Calu3 (cell line): ENCODE data around the gene FXYD6. TPM values are rescaled to one million over a fixed set of nuclear protein-coding genes. Genes with fewer than 3 reads are reported as not detected.
A peak's percentile ranks its signal among the peaks of the same experiment; 100 is the strongest.

Source experiments
- BruUV-seq: library from RNA; stranded (reverse); fragments of 400-500 nt; replicated peaks from 2 replicates; lab custom pipeline; 2021; lab: Mats Ljungman, UMichigan
- CTCF ChIA-PET: fragments of 300-600 bp; sonication (Branson Sonifier 250); formaldehyde crosslinking; loops from one replicate; lab custom pipeline; 2022; ENCODE audit warnings: antibody characterized with exemption; lab: Charles Lee
- DNase-seq: peaks from one replicate; pipeline ENCODE4 v3.0.0; 2022
- H3K27ac Mint-ChIP-seq: one replicate; pipeline ENCODE4 v1.8.0; 2022; ENCODE audit warnings: mixed read lengths; ENCODE audit not compliant: unreplicated experiment
- H3K27me3 Mint-ChIP-seq: one replicate; pipeline ENCODE4 v1.8.0; 2022; ENCODE audit warnings: mixed read lengths; ENCODE audit not compliant: unreplicated experiment
- H3K36me3 Mint-ChIP-seq: one replicate; pipeline ENCODE4 v1.8.0; 2022; ENCODE audit warnings: mild to moderate bottlenecking, moderate library complexity, mixed read lengths; ENCODE audit not compliant: insufficient read depth, unreplicated experiment
- H3K4me1 Mint-ChIP-seq: one replicate; pipeline ENCODE4 v1.8.0; 2022; ENCODE audit warnings: mild to moderate bottlenecking, low read depth, mixed read lengths; ENCODE audit not compliant: unreplicated experiment
- H3K4me3 Mint-ChIP-seq: one replicate; pipeline ENCODE4 v1.8.0; 2022; ENCODE audit warnings: mild to moderate bottlenecking, low read depth, moderate library complexity, mixed read lengths; ENCODE audit not compliant: unreplicated experiment
- H3K9me3 Mint-ChIP-seq: one replicate; pipeline ENCODE4 v1.8.0; 2022; ENCODE audit warnings: low read depth, mixed read lengths; ENCODE audit not compliant: unreplicated experiment
- intact Hi-C: fragments of 100-400 bp; cut with micrococcal nuclease; formaldehyde crosslinking; loops from one replicate; pipeline ENCODE4 v1.10.0; 2022; ENCODE audit not compliant: unreplicated experiment
- total RNA-seq: library from RNA; stranded (reverse); gene quantifications from 2 replicates; pipeline ENCODE4 v1.2.3, GENCODE V29; 2022
- TF ChIP-seq, protein P1 (sequence below): fragments of 200-600 bp; IDR thresholded peaks from one replicate; pipeline ENCODE4 v1.8.0; 2022; ENCODE audit warnings: antibody characterized with exemption; ENCODE audit not compliant: unreplicated experiment

FXYD6 gene
- total RNA-seq, 1 experiment from 2014 or later = 0.61 TPM

DNA sequence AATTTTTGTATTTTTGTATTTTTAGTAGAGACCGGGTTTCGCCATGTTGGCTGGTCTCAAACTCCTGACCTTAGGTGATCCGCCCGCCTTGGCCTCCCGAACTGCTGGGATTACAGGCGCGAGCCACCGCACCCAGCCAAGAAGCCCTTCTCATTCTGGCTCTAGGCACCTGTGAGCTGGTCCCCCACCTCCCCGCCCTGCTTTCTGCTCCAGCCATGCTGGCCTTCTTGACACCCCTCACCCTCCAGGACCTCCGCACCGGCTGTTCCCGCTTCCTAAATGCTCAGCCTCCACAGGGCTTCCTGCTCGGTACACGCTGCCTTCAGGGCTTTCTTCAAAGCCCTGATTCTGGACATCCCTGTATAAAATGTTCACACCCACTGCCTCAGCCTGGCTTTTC is 46.4 kb downstream of the FXYD6 start:
- intact Hi-C loops = no loop called here
- no peaks in the 10 kb centered on the region for H3K27me3 Mint-ChIP-seq
- peaks cover 21% of the 10 kb centered on the region for H3K36me3 Mint-ChIP-seq
- BruUV-seq = no TSS peak
- TF ChIP-seq, protein P1, sequence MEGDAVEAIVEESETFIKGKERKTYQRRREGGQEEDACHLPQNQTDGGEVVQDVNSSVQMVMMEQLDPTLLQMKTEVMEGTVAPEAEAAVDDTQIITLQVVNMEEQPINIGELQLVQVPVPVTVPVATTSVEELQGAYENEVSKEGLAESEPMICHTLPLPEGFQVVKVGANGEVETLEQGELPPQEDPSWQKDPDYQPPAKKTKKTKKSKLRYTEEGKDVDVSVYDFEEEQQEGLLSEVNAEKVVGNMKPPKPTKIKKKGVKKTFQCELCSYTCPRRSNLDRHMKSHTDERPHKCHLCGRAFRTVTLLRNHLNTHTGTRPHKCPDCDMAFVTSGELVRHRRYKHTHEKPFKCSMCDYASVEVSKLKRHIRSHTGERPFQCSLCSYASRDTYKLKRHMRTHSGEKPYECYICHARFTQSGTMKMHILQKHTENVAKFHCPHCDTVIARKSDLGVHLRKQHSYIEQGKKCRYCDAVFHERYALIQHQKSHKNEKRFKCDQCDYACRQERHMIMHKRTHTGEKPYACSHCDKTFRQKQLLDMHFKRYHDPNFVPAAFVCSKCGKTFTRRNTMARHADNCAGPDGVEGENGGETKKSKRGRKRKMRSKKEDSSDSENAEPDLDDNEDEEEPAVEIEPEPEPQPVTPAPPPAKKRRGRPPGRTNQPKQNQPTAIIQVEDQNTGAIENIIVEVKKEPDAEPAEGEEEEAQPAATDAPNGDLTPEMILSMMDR = no peak
- peaks cover 54% of the 10 kb centered on the region for H3K4me1 Mint-ChIP-seq
- CTCF ChIA-PET = no interaction called here
- no peak for DNase-seq
- H3K9me3 Mint-ChIP-seq = no peaks in the 10 kb centered on the region
- no peak overlapping the region for H3K4me3 Mint-ChIP-seq
- H3K27ac Mint-ChIP-seq = peak overlapping the region; percentile 60

DNA sequence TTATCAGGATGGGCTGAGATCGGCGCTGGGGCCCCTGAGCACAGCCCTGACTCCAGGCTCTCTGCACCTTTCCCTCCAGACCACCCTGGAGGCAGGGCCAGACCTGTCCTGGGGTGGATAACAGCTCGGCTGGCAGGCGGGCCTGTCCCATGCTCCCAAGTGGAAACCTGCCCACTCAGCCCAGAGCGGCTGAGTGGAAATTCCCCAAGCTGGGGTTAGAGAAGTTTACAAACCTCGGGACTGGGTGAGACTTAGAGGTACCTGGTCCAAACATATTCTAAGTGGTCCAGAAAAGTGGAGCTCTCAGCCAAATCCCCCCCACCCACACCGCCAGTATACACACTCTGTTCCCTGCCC is 47.1 kb downstream of the FXYD6 start:
- Mint-ChIP-seq H3K36me3 (peaks cover 21% of the 10 kb centered on the region), H3K4me3 (no peak overlapping the region), H3K9me3 (no peaks in the 10 kb centered on the region), H3K27ac (no peak overlapping the region), H3K27me3 (no peaks in the 10 kb centered on the region), H3K4me1 (peaks cover 61% of the 10 kb centered on the region)
- TF ChIP-seq, protein P1 = no peak
- no TSS peak for BruUV-seq
- CTCF ChIA-PET = no interaction called here
- no peak for DNase-seq
- intact Hi-C loops = no loop called here

DNA sequence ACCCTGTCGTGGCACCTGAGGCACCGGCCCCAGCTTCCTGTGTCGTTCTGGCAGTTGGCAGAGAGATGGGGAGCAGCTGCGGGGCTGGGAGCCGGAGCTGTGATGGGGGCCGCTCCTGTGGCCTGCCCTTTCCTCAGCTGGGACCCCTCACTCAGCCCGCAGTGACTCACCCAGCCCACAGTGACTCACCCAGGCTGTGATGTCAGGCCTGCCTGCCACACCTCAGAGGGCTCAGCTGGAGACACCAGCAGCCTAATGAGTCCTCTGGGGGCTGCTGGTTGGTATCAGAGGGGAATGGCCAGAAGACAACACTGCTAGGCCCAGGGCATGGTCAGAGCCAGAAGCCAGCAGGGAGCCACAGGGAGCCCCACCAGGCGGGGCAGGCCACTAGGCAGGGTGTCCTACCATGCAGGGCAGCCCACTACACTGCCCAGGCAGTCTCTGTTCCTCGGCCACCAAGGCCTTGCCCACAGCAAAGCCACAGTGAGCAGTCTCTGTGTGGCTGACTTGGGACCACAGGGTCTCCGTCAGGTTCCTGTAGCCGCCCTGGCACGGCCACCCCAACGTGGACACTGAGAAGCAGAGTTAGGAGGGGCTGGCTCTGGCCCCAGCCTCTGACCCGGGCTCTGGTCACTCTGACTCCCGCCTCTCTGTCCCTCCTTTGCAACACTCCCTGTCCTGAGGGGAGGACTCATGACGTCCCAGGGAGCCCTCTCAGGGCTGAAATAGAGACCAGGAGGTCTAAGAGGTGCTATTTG is 47.7 kb downstream of the FXYD6 start:
- TF ChIP-seq, protein P1 = no peak
- peaks cover 61% of the 10 kb centered on the region for H3K4me1 Mint-ChIP-seq
- intact Hi-C loops = no loop called here
- CTCF ChIA-PET = interaction anchor here (0.7 to 1.3 kb wide), 3 partner anchors 14 to 118 kb away, joined by 3 to 4 read pairs (median 4); no protein-coding TSS in a partner anchor
- H3K27ac Mint-ChIP-seq = peak overlapping the region; percentile 47
- peaks cover 21% of the 10 kb centered on the region for H3K36me3 Mint-ChIP-seq
- DNase-seq = peak; percentile 71
- H3K27me3 Mint-ChIP-seq = no peaks in the 10 kb centered on the region
- H3K9me3 Mint-ChIP-seq = no peaks in the 10 kb centered on the region
- peak overlapping the region; percentile 30 for H3K4me3 Mint-ChIP-seq
- no TSS peak for BruUV-seq

DNA sequence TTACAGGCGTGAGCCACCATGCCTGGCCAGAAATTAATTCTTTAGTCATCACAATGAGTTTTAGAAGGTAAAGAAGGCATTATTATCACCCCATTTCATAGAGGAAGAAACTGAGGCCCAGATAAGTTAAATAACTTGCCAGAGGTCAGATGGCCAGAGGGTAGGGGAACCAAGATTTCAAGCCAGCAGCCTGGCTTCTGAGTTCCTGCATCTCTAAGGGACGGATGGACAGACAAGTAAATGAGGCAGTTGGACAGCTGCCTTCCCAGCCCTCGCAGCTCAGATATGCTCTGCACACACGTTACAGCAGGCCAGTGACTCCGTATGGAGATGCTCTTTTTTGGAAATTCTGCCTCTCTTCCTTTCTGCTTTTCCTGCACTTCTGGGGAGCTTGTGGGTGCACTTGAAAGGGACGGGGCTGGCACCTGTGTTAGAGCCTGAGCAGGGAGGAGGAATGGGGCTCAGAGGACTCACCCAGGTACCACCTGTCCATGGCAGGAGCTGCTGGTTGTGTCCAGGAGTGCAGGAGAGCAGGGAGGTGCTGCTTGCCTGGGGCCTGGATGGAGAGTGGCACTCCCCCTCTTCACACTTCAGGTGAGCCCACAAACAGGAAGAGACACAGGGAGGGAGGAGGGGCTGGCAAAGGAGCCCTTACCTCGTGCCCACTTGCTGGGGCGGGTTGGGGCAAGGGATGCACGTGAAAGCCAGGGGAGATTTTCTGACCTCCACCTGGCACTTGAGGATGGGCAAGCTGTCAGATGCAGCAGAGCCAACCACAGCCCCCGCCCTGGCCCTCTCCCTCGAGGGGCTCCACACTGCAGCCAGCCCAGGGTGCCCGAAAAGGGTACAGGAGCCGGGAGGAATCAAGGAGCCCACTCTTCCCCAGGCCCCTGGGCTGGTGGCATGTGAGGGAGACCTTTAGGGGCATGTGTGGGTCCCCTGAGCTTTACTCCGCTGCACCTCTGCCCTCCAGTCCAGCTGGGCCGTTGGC is 48.6 kb downstream of the FXYD6 start:
- Mint-ChIP-seq H3K27me3 (no peaks in the 10 kb centered on the region), H3K27ac (peak overlapping the region; percentile 47), H3K36me3 (peaks cover 14% of the 10 kb centered on the region), H3K4me3 (no peak overlapping the region), H3K9me3 (no peaks in the 10 kb centered on the region), H3K4me1 (peaks cover 54% of the 10 kb centered on the region)
- TSS peak; percentile 74 for BruUV-seq
- no peak for DNase-seq
- intact Hi-C loops = no loop called here
- TF ChIP-seq, protein P1 = no peak
- CTCF ChIA-PET = interaction anchor here (0.7 to 1.9 kb wide), 7 partner anchors 11 to 402 kb away, joined by 3 to 10 read pairs (median 4); no protein-coding TSS in a partner anchor
